ENCODE measurements around the gene TP53.

The TP53 gene

GRCh38 chr17:7716901-7717755 is 29.8 kb upstream of the TP53 start, which contains the start of gene DNAH2 (continued):
- TF ChIP-seq ZXDB (tag by site-specific recombination; IDR thresholded peaks at IDR 0.05) (no peak; the same call in none of the 2 replicates), YY2 (tag by site-specific recombination; IDR thresholded peaks at IDR 0.05) (peak; percentile 59; the same call in 1 of the 2 replicates), BCL6B (tag by site-specific recombination; IDR thresholded peaks at IDR 0.05) (no peak), HOXD13 (CRISPR knock-in tag; IDR thresholded peaks at IDR 0.05; ENCODE audit: borderline replicate concordance) (no peak), ZNF555 (tag by site-specific recombination; conservative IDR thresholded peaks at IDR 0.05) (no peak), ZNF610 (tag by site-specific recombination; IDR thresholded peaks at IDR 0.05; ENCODE audit: borderline replicate concordance) (peak; percentile 85; the same call in 1 of the 2 replicates), ZNF639 (tag by site-specific recombination; IDR thresholded peaks at IDR 0.05) (peak; percentile 95), ZNF701 (tag by site-specific recombination; IDR thresholded peaks at IDR 0.05) (peak; percentile 79; the same call in 1 of the 2 replicates), ZNF488 (tag by site-specific recombination; IDR thresholded peaks at IDR 0.05) (no peak; the same call in 1 of the 2 replicates), PRDM4 (tag by site-specific recombination; IDR thresholded peaks at IDR 0.05) (peak; percentile 62; the same call in 1 of the 2 replicates), ZNF501 (tag by site-specific recombination; IDR thresholded peaks at IDR 0.05) (peak; percentile 95), ZNF830 (tag by site-specific recombination; IDR thresholded peaks at IDR 0.05; ENCODE audit: low read depth) (no peak), ZNF184 (tag by site-specific recombination; IDR thresholded peaks at IDR 0.05) (peak; percentile 88), ZNF391 (tag by site-specific recombination; IDR thresholded peaks at IDR 0.05; ENCODE audit: borderline replicate concordance, low read depth) (peak; percentile 91; the same call in 1 of the 2 replicates), ZNF157 (tag by site-specific recombination; IDR thresholded peaks at IDR 0.05) (no peak), ZNF518A (tag by site-specific recombination; conservative IDR thresholded peaks at IDR 0.05; ENCODE audit: low read depth) (peak; percentile 62; the same call in 1 of the 2 replicates), ZNF76 (tag by site-specific recombination; IDR thresholded peaks at IDR 0.05; ENCODE audit: borderline replicate concordance, low read depth) (peak; percentile 88), ZNF548 (tag by site-specific recombination; IDR thresholded peaks at IDR 0.05) (no peak), ZNF664 (tag by site-specific recombination; IDR thresholded peaks at IDR 0.05) (no peak), ZNF223 (tag by site-specific recombination; IDR thresholded peaks at IDR 0.05) (0 out of 2 replicates have a peak, but pooled peaks have one; percentile 56), ZNF266 (tag by site-specific recombination; IDR thresholded peaks at IDR 0.05; ENCODE audit: low read depth) (no peak), ZNF248 (tag by site-specific recombination; IDR thresholded peaks at IDR 0.05) (no peak), ZNF530 (tag by site-specific recombination; IDR thresholded peaks at IDR 0.05; ENCODE audit: low read depth) (no peak), FEZF1 (tag by site-specific recombination; IDR thresholded peaks at IDR 0.05) (peak; percentile 46; the same call in 1 of the 2 replicates), ZNF621 (tag by site-specific recombination; IDR thresholded peaks at IDR 0.05) (no peak), ZBTB7A (tag by site-specific recombination; IDR thresholded peaks at IDR 0.05; ENCODE audit: low read depth) (no peak)
